GM23338 (cell line): ENCODE results near the gene H2BK1. TPM values are rescaled to one million over a fixed set of nuclear protein-coding genes. Genes with fewer than 3 reads are reported as not detected.

ENCODE experiments used
- ATAC-seq: fragments of 200-7000 bp; cut with Tn5 transposase; 3 replicates; pipeline ENCODE4 v1.9.1; 2020
- DNase-seq: peaks from one replicate; pipeline ENCODE4 v3.0.0-alpha.2; 2015; ENCODE audit warnings: low spot score
- H2AFZ ChIP-seq: fragments of 200-600 bp; sonication (generic); 2 replicates; pipeline ENCODE4 v1.8.0; 2016; ENCODE audit warnings: antibody characterized with exemption, mild to moderate bottlenecking, moderate library complexity
- H3F3A ChIP-seq: fragments of 200-600 bp; sonication (generic); replicated peaks from 2 replicates; pipeline ENCODE4 v1.8.0; 2017; ENCODE audit warnings: antibody characterized with exemption, mixed run types, low read depth
- H3K27ac ChIP-seq: fragments of 200-600 bp; sonication (generic); 2 replicates; pipeline ENCODE4 v1.6.1; 2016; ENCODE audit warnings: low read depth
- H3K27me3 ChIP-seq: fragments of 200-600 bp; sonication (generic); 2 replicates; pipeline ENCODE4 v1.8.0; 2016; ENCODE audit warnings: mild to moderate bottlenecking, mixed run types, moderate library complexity; ENCODE audit not compliant: insufficient read depth
- H3K36me3 ChIP-seq: fragments of 200-600 bp; sonication (generic); 2 replicates; pipeline ENCODE4 v1.8.0; 2016; ENCODE audit warnings: mild to moderate bottlenecking; ENCODE audit not compliant: insufficient read depth
- H3K4me1 ChIP-seq: fragments of 200-600 bp; sonication (generic); 2 replicates; pipeline ENCODE4 v1.8.0; 2016; ENCODE audit warnings: mild to moderate bottlenecking, moderate library complexity; ENCODE audit not compliant: insufficient read depth
- H3K4me2 ChIP-seq: fragments of 200-600 bp; sonication (generic); 2 replicates; pipeline ENCODE4 v1.7.1; 2017; ENCODE audit warnings: mixed run types
- H3K4me3 ChIP-seq: fragments of 200-600 bp; sonication (generic); 2 replicates; pipeline ENCODE4 v1.6.1; 2016; ENCODE audit warnings: mixed run types
- H3K79me2 ChIP-seq: fragments of 200-600 bp; sonication (generic); replicated peaks from 2 replicates; pipeline ENCODE4 v1.8.0; 2017; ENCODE audit warnings: mild to moderate bottlenecking; ENCODE audit not compliant: insufficient read depth
- H3K9me2 ChIP-seq: fragments of 200-600 bp; sonication (generic); 2 replicates; pipeline ENCODE4 v1.8.0; 2017; ENCODE audit not compliant: insufficient read depth
- H4K20me1 ChIP-seq: fragments of 200-600 bp; sonication (generic); replicated peaks from 2 replicates; pipeline ENCODE4 v1.8.0; 2017; ENCODE audit warnings: mild to moderate bottlenecking; ENCODE audit not compliant: insufficient read depth
- H3K27ac Mint-ChIP-seq: 2 replicates; pipeline ENCODE4 v1.8.0; 2020; ENCODE audit warnings: inconsistent platforms, mild to moderate bottlenecking, moderate library complexity, mixed read lengths
- H3K27me3 Mint-ChIP-seq: 3 replicates; pipeline ENCODE4 v1.8.0; 2022; ENCODE audit warnings: low read depth, mild to moderate bottlenecking, moderate library complexity, mixed read lengths, inconsistent platforms; ENCODE audit not compliant: insufficient read depth, poor library complexity
- H3K36me3 Mint-ChIP-seq: 3 replicates; pipeline ENCODE4 v1.8.0; 2021; ENCODE audit warnings: low read depth, mild to moderate bottlenecking, inconsistent platforms, moderate library complexity, mixed read lengths
- H3K4me1 Mint-ChIP-seq: 3 replicates; pipeline ENCODE4 v1.8.0; 2020; ENCODE audit warnings: mild to moderate bottlenecking, inconsistent platforms, mixed read lengths
- H3K4me3 Mint-ChIP-seq: 3 replicates; pipeline ENCODE4 v1.8.0; 2021; ENCODE audit warnings: moderate library complexity, mild to moderate bottlenecking, inconsistent platforms, mixed read lengths
- H3K9me3 Mint-ChIP-seq: 3 replicates; pipeline ENCODE4 v1.8.0; 2020; ENCODE audit warnings: moderate library complexity, mild to moderate bottlenecking, inconsistent platforms, mixed read lengths
- CREB1 ChIP-seq: fragments of 250-450 bp; sonication (Bioruptor Pico); IDR thresholded peaks from 2 replicates; pipeline ENCODE4 v1.5.0; 2020; ENCODE audit warnings: low read depth, mild to moderate bottlenecking, moderate library complexity
- EZH2 ChIP-seq: fragments of 200-600 bp; sonication (generic); IDR thresholded peaks from one replicate; pipeline ENCODE4 v1.8.0; 2017; ENCODE audit warnings: antibody characterized with exemption, mild to moderate bottlenecking, low read depth; ENCODE audit not compliant: unreplicated experiment
- EZH2phosphoT487 ChIP-seq: fragments of 200-600 bp; sonication (generic); IDR thresholded peaks from one replicate; pipeline ENCODE4 v1.8.1; 2018; ENCODE audit warnings: antibody characterized with exemption; ENCODE audit not compliant: unreplicated experiment
- JUNB ChIP-seq: IDR thresholded peaks from one replicate; pipeline ENCODE4 v1.6.1; 2016; ENCODE audit warnings: antibody characterized with exemption; ENCODE audit not compliant: unreplicated experiment
- NANOG ChIP-seq: IDR thresholded peaks from 2 replicates; pipeline ENCODE4 v1.6.1; 2016; ENCODE audit warnings: antibody characterized with exemption, borderline replicate concordance
- POLR2AphosphoS5 ChIP-seq: IDR thresholded peaks from 2 replicates; pipeline ENCODE4 v1.6.1; 2016; ENCODE audit warnings: antibody characterized with exemption, low read depth
- STAT1 ChIP-seq: IDR thresholded peaks from one replicate; pipeline ENCODE4 v1.6.1; 2016; ENCODE audit warnings: antibody characterized with exemption; ENCODE audit not compliant: unreplicated experiment
- ZNF114 ChIP-seq: fragments of 250-450 bp; sonication (Bioruptor Pico); IDR thresholded peaks from 2 replicates; pipeline ENCODE4 v1.5.0; 2020; ENCODE audit warnings: mild to moderate bottlenecking, moderate library complexity
- ZNF331 ChIP-seq: fragments of 250-450 bp; sonication (Bioruptor Pico); IDR thresholded peaks from 2 replicates; pipeline ENCODE4 v1.5.0; 2020; ENCODE audit warnings: low read depth, mild to moderate bottlenecking, moderate library complexity
- polyA plus RNA-seq: library from polyadenylated mRNA; unstranded; fragments of >200 nt; fragmentation: Nextera tagmentation; extraction: Ambion mirVana; gene quantifications from 2 replicates; pipeline ENCODE4 v1.2.1, GENCODE V29; 2016
- total RNA-seq: library from RNA; depleted of rRNA; stranded (reverse); fragments of >200 nt; shearing (Covaris generic); gene quantifications from 2 replicates; pipeline ENCODE4 v1.2.3, GENCODE V29; 2014
- TF ChIP-seq, protein P1 (sequence below): IDR thresholded peaks from one replicate; pipeline ENCODE4 v1.6.1; 2018; ENCODE audit warnings: antibody characterized with exemption; ENCODE audit not compliant: unreplicated experiment
- TF ChIP-seq, protein P2 (sequence below), 2 experiments: fragments of 200-600 bp in 1 of 2; sonication (generic) in 1 of 2; conservative IDR thresholded peaks; 2 replicates each; pipeline versions ENCODE4 v1.5.1 to v1.6.1; 2016 to 2017; ENCODE audit warnings: antibody characterized with exemption in 2 of 2, low read depth in 2 of 2, mild to moderate bottlenecking in 2 of 2, moderate library complexity in 1 of 2
- TF ChIP-seq, protein P3 (sequence below): fragments of 250-450 bp; sonication (Bioruptor Pico); IDR thresholded peaks from 2 replicates; pipeline ENCODE4 v1.5.0; 2020; ENCODE audit warnings: mild to moderate bottlenecking, moderate library complexity
- TF ChIP-seq, protein P4 (sequence below): IDR thresholded peaks from 2 replicates; pipeline ENCODE4 v1.6.1; 2016; ENCODE audit warnings: antibody characterized with exemption

The H2BK1 gene
- total and polyA plus RNA-seq, 2 experiments from 2014 or later = not detected

DNA sequence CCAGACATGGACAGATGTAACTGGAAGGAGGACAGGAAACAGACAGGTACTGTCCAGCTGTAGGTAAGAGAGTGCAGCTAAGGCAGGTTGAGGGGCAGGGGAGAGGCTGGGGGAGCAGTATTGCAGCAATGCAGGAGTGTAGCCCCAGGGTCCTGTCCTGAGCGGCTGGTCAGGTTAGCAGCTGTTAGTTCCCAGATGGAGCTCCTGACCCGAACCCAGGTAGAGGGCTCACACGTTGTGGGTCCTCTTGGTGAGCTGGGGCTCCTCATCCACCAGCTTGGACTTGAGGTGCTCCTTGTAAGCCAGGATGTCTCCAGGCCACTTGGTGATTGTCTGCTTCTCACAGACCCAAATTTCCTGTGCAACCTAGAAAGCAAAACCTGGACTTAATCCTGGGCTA lies 3.5 kb upstream of the H2BK1 start:
- Histone ChIP-seq H3K9me2 (no peaks in the 10 kb centered on the region), H4K20me1 (no peaks in the 10 kb centered on the region; the same call in 1 of the 2 replicates), H2AFZ (no peak overlapping the region), H3K27me3 (no peaks in the 10 kb centered on the region), H3K36me3 (peaks cover 32% of the 10 kb centered on the region), H3K4me2 (no peak overlapping the region), H3K4me1 (peaks cover 7% of the 10 kb centered on the region), H3F3A (no peaks in the 10 kb centered on the region), H3K79me2 (no peaks in the 10 kb centered on the region), H3K4me3 (no peak overlapping the region), H3K27ac (no peak overlapping the region)
- H3K4me3 Mint-ChIP-seq = no peak overlapping the region
- peaks cover 13% of the 10 kb centered on the region for H3K27me3 Mint-ChIP-seq
- H3K36me3 Mint-ChIP-seq = peaks cover 64% of the 10 kb centered on the region
- H3K4me1 Mint-ChIP-seq = peaks cover 15% of the 10 kb centered on the region
- ATAC-seq (no peak), DNase-seq (no peak)
- H3K27ac Mint-ChIP-seq = no peak overlapping the region
- TF ChIP-seq, protein P1, sequence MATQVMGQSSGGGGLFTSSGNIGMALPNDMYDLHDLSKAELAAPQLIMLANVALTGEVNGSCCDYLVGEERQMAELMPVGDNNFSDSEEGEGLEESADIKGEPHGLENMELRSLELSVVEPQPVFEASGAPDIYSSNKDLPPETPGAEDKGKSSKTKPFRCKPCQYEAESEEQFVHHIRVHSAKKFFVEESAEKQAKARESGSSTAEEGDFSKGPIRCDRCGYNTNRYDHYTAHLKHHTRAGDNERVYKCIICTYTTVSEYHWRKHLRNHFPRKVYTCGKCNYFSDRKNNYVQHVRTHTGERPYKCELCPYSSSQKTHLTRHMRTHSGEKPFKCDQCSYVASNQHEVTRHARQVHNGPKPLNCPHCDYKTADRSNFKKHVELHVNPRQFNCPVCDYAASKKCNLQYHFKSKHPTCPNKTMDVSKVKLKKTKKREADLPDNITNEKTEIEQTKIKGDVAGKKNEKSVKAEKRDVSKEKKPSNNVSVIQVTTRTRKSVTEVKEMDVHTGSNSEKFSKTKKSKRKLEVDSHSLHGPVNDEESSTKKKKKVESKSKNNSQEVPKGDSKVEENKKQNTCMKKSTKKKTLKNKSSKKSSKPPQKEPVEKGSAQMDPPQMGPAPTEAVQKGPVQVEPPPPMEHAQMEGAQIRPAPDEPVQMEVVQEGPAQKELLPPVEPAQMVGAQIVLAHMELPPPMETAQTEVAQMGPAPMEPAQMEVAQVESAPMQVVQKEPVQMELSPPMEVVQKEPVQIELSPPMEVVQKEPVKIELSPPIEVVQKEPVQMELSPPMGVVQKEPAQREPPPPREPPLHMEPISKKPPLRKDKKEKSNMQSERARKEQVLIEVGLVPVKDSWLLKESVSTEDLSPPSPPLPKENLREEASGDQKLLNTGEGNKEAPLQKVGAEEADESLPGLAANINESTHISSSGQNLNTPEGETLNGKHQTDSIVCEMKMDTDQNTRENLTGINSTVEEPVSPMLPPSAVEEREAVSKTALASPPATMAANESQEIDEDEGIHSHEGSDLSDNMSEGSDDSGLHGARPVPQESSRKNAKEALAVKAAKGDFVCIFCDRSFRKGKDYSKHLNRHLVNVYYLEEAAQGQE = no peak
- no peak for TF ChIP-seq EZH2
- no peak for TF ChIP-seq STAT1
- TF ChIP-seq, protein P2, sequence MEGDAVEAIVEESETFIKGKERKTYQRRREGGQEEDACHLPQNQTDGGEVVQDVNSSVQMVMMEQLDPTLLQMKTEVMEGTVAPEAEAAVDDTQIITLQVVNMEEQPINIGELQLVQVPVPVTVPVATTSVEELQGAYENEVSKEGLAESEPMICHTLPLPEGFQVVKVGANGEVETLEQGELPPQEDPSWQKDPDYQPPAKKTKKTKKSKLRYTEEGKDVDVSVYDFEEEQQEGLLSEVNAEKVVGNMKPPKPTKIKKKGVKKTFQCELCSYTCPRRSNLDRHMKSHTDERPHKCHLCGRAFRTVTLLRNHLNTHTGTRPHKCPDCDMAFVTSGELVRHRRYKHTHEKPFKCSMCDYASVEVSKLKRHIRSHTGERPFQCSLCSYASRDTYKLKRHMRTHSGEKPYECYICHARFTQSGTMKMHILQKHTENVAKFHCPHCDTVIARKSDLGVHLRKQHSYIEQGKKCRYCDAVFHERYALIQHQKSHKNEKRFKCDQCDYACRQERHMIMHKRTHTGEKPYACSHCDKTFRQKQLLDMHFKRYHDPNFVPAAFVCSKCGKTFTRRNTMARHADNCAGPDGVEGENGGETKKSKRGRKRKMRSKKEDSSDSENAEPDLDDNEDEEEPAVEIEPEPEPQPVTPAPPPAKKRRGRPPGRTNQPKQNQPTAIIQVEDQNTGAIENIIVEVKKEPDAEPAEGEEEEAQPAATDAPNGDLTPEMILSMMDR (conservative IDR thresholded peaks at IDR 0.05; ENCODE audit: low read depth in 2 of 2) = no peak
- TF ChIP-seq JUNB = no peak
- TF ChIP-seq EZH2phosphoT487 = no peak
- no peak for TF ChIP-seq ZNF114
- TF ChIP-seq POLR2AphosphoS5 = no peak
- TF ChIP-seq CREB1 (CRISPR knock-in tag) = no peak
- TF ChIP-seq ZNF331 = no peak
- TF ChIP-seq, protein P3, sequence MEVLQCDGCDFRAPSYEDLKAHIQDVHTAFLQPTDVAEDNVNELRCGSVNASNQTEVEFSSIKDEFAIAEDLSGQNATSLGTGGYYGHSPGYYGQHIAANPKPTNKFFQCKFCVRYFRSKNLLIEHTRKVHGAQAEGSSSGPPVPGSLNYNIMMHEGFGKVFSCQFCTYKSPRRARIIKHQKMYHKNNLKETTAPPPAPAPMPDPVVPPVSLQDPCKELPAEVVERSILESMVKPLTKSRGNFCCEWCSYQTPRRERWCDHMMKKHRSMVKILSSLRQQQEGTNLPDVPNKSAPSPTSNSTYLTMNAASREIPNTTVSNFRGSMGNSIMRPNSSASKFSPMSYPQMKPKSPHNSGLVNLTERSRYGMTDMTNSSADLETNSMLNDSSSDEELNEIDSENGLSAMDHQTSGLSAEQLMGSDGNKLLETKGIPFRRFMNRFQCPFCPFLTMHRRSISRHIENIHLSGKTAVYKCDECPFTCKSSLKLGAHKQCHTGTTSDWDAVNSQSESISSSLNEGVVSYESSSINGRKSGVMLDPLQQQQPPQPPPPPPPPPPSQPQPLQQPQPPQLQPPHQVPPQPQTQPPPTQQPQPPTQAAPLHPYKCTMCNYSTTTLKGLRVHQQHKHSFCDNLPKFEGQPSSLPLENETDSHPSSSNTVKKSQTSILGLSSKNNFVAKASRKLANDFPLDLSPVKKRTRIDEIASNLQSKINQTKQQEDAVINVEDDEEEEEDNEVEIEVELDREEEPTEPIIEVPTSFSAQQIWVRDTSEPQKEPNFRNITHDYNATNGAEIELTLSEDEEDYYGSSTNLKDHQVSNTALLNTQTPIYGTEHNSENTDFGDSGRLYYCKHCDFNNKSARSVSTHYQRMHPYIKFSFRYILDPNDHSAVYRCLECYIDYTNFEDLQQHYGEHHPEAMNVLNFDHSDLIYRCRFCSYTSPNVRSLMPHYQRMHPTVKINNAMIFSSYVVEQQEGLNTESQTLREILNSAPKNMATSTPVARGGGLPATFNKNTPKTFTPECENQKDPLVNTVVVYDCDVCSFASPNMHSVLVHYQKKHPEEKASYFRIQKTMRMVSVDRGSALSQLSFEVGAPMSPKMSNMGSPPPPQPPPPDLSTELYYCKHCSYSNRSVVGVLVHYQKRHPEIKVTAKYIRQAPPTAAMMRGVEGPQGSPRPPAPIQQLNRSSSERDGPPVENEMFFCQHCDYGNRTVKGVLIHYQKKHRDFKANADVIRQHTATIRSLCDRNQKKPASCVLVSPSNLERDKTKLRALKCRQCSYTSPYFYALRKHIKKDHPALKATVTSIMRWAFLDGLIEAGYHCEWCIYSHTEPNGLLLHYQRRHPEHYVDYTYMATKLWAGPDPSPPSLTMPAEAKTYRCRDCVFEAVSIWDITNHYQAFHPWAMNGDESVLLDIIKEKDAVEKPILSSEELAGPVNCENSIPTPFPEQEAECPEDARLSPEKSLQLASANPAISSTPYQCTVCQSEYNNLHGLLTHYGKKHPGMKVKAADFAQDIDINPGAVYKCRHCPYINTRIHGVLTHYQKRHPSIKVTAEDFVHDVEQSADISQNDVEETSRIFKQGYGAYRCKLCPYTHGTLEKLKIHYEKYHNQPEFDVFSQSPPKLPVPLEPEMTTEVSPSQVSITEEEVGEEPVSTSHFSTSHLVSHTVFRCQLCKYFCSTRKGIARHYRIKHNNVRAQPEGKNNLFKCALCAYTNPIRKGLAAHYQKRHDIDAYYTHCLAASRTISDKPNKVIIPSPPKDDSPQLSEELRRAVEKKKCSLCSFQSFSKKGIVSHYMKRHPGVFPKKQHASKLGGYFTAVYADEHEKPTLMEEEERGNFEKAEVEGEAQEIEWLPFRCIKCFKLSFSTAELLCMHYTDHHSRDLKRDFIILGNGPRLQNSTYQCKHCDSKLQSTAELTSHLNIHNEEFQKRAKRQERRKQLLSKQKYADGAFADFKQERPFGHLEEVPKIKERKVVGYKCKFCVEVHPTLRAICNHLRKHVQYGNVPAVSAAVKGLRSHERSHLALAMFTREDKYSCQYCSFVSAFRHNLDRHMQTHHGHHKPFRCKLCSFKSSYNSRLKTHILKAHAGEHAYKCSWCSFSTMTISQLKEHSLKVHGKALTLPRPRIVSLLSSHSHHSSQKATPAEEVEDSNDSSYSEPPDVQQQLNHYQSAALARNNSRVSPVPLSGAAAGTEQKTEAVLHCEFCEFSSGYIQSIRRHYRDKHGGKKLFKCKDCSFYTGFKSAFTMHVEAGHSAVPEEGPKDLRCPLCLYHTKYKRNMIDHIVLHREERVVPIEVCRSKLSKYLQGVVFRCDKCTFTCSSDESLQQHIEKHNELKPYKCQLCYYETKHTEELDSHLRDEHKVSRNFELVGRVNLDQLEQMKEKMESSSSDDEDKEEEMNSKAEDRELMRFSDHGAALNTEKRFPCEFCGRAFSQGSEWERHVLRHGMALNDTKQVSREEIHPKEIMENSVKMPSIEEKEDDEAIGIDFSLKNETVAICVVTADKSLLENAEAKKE (CRISPR knock-in tag) = no peak
- TF ChIP-seq, protein P4, sequence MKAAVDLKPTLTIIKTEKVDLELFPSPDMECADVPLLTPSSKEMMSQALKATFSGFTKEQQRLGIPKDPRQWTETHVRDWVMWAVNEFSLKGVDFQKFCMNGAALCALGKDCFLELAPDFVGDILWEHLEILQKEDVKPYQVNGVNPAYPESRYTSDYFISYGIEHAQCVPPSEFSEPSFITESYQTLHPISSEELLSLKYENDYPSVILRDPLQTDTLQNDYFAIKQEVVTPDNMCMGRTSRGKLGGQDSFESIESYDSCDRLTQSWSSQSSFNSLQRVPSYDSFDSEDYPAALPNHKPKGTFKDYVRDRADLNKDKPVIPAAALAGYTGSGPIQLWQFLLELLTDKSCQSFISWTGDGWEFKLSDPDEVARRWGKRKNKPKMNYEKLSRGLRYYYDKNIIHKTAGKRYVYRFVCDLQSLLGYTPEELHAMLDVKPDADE = no peak
- TF ChIP-seq NANOG = no peak
- no peaks in the 10 kb centered on the region for H3K9me3 Mint-ChIP-seq
